ENCODE results near the gene MPRIP.

The MPRIP gene

GRCh38 chr17:17069849-17070248 lies 27.6 kb downstream of the MPRIP start:
- DNase-seq (ENCODE audit: low spot score), result no peak
- in situ Hi-C loops (cut with MboI; ENCODE audit: low pct_unique_long_range_greater_than_20kb, low sequenced_read_pairs, unreplicated experiment), result no loop called here
- no peak for TF ChIP-seq CTCF (IDR thresholded peaks at IDR 0.05; ENCODE audit: extremely low read depth, insufficient read depth, missing control alignments)

- DNase-seq (ENCODE audit: low spot score), result no peak
- in situ Hi-C loops (cut with MboI; ENCODE audit: low pct_unique_long_range_greater_than_20kb, low sequenced_read_pairs, unreplicated experiment), result no loop called here
- TF ChIP-seq CTCF (IDR thresholded peaks at IDR 0.05; ENCODE audit: extremely low read depth, insufficient read depth, missing control alignments), result no peak
These were observed 28.7 kb downstream of the MPRIP start for GRCh38 chr17:17070931-17071330.

GRCh38 chr17:17071531-17072360 lies 29.5 kb downstream of the MPRIP start:
- DNase-seq (ENCODE audit: low spot score), result no peak
- no peak for TF ChIP-seq CTCF (IDR thresholded peaks at IDR 0.05; ENCODE audit: extremely low read depth, insufficient read depth, missing control alignments)
- in situ Hi-C loops (cut with MboI; ENCODE audit: low pct_unique_long_range_greater_than_20kb, low sequenced_read_pairs, unreplicated experiment), result no loop called here

GRCh38 chr17:17072546-17072945 lies 30.3 kb downstream of the MPRIP start:
- TF ChIP-seq CTCF (IDR thresholded peaks at IDR 0.05; ENCODE audit: extremely low read depth, insufficient read depth, missing control alignments), result no peak
- in situ Hi-C loops (cut with MboI; ENCODE audit: low pct_unique_long_range_greater_than_20kb, low sequenced_read_pairs, unreplicated experiment), result no loop called here
- DNase-seq (ENCODE audit: low spot score), result no peak

GRCh38 chr17:17073030-17073564 lies 30.8 kb downstream of the MPRIP start:
- no peak for DNase-seq (ENCODE audit: low spot score)
- no peak for TF ChIP-seq CTCF (IDR thresholded peaks at IDR 0.05; ENCODE audit: extremely low read depth, insufficient read depth, missing control alignments)
- in situ Hi-C loops (cut with MboI; ENCODE audit: low pct_unique_long_range_greater_than_20kb, low sequenced_read_pairs, unreplicated experiment), result no loop called here

- in situ Hi-C loops (cut with MboI; ENCODE audit: low pct_unique_long_range_greater_than_20kb, low sequenced_read_pairs, unreplicated experiment), result no loop called here
- TF ChIP-seq CTCF (IDR thresholded peaks at IDR 0.05; ENCODE audit: extremely low read depth, insufficient read depth, missing control alignments), result no peak
- no peak for DNase-seq (ENCODE audit: low spot score)
These were observed 31.5 kb downstream of the MPRIP start for GRCh38 chr17:17073581-17074403.
